Left renal cortex interstitium (tissue), 4 donors: ENCODE data around the gene ATP1B2. TPM values are rescaled to one million over a fixed set of nuclear protein-coding genes. Genes with fewer than 3 reads are reported as not detected.

Experiments
- DNase-seq, 4 donors: peaks; one replicate each; pipeline ENCODE4 v3.0.0-alpha.2; 2013; ENCODE audit warnings: low read depth in 4 of 4, low spot score in 2 of 4, missing footprints in 1 of 4
- polyA plus RNA-seq, 4 donors: library from polyadenylated mRNA; unstranded; fragments of 120-200 nt; gene quantifications; one replicate each; pipeline ENCODE4 v1.2.1, GENCODE V29; 2013; ENCODE audit not compliant: insufficient read length in 4 of 4

Gene ATP1B2
- polyA plus RNA-seq, 4 donors: 18.1 to 22.1 (median 21.1) TPM

- no peak for DNase-seq
Measured at GRCh38 chr17:7705269-7706255, 54.8 kb downstream of the ATP1B2 start.

DNA sequence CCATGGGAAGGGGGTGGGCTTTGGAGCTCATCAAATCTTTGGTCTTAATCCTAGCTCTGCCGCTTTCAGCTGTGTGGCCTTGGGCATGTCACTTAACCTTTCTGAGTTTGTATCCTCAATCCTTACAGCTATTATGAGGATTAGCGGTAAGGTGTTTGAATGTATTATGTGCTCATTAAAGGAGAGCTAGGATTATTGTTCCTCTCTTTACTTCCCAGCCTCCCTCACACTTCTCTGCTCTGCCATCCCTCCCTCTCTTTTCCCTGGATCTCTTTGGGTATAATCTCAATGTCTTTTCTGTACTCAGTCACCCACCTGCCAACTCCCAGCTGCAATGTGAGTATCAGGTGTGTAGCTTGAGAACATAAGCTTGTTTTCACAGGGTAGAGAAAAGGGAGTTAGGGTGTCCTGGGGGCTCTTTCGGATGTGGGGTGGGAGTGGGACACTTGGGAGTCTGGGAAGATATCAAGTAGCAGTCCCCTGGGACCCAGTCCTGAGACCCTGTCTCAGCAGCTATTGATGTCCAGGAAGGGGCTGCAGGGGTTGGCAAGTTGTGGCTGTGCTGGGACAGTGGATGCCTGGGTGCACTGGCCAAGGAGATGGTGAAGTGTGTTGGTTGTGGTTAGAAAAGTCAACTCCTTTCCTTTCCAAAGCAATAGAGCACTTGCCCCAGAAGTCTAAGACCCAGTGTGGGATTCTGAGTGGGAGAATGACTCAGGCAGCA lies 56.1 kb downstream of the ATP1B2 start:
- no peak for DNase-seq

Other genes with a start within 250 kb of the ATP1B2 start
- 100 to 1,000 TPM in 1 of 4 donors, 10 to 100 TPM in 3; 82.2 to 108 (median 90.2) TPM for gene TMEM256, start 246.8 kb upstream of the ATP1B2 start, polyA plus RNA-seq
- gene NLGN2, start 243.1 kb upstream of the ATP1B2 start, polyA plus RNA-seq: 10 to 100 TPM; 17.5 to 38.6 (median 30.2) TPM
- gene SPEM1, start 230.6 kb upstream of the ATP1B2 start, polyA plus RNA-seq: not detected
- gene SPEM2, start 225.3 kb upstream of the ATP1B2 start, polyA plus RNA-seq: under 1 TPM in 1 of 4 donors, not detected in 3; 0.06 TPM
- not detected for gene SPEM3, start 222.1 kb upstream of the ATP1B2 start, polyA plus RNA-seq
- 1 to 10 TPM; 3.7 to 5.7 (median 4.8) TPM for gene TMEM102, start 215.5 kb upstream of the ATP1B2 start, polyA plus RNA-seq
- 1 to 10 TPM; 6.1 to 6.9 (median 6.4) TPM for gene FGF11, start 211.4 kb upstream of the ATP1B2 start, polyA plus RNA-seq
- gene CHRNB1, start 205.9 kb upstream of the ATP1B2 start, polyA plus RNA-seq: 10 to 100 TPM; 10.3 to 10.8 (median 10.6) TPM
- gene ZBTB4, start 171.3 kb upstream of the ATP1B2 start, polyA plus RNA-seq: 10 to 100 TPM; 38.6 to 50.6 (median 44.2) TPM
- gene SLC35G6, start 169.5 kb upstream of the ATP1B2 start, polyA plus RNA-seq: under 1 TPM in 2 of 4 donors, not detected in 2; 0.46 to 0.72 TPM
- gene POLR2A, start 166.6 kb upstream of the ATP1B2 start, polyA plus RNA-seq: 100 to 1,000 TPM; 101 to 163 (median 116) TPM
- 10 to 100 TPM; 21.7 to 32.3 (median 28.3) TPM for gene TNFSF12, start 101.9 kb upstream of the ATP1B2 start, polyA plus RNA-seq
- gene TNFSF13, start 92.2 kb upstream of the ATP1B2 start, polyA plus RNA-seq: 10 to 100 TPM; 12.8 to 15.9 (median 14.5) TPM
- 10 to 100 TPM; 60.8 to 81.3 (median 74.9) TPM for gene SENP3, start 89.0 kb upstream of the ATP1B2 start, polyA plus RNA-seq
- 10 to 100 TPM; 33.6 to 64.0 (median 57.2) TPM for gene CD68, start 71.3 kb upstream of the ATP1B2 start, polyA plus RNA-seq
- gene MPDU1, start 67.1 kb upstream of the ATP1B2 start, polyA plus RNA-seq: 100 to 1,000 TPM; 102 to 125 (median 121) TPM
- gene SOX15, start 60.8 kb upstream of the ATP1B2 start, polyA plus RNA-seq: 1 to 10 TPM; 3.0 to 5.6 (median 4.0) TPM
- gene FXR2, start 36.0 kb upstream of the ATP1B2 start, polyA plus RNA-seq: 10 to 100 TPM; 46.3 to 56.5 (median 52.4) TPM
- 100 to 1,000 TPM; 127 to 157 (median 133) TPM for gene SAT2, start 23.1 kb upstream of the ATP1B2 start, polyA plus RNA-seq
- gene SHBG, start 20.8 kb upstream of the ATP1B2 start, polyA plus RNA-seq: 1 to 10 TPM; 3.0 to 5.1 (median 4.0) TPM
- 10 to 100 TPM; 63.1 to 78.2 (median 72.6) TPM for gene TP53, start 36.6 kb downstream of the ATP1B2 start, polyA plus RNA-seq
- 10 to 100 TPM; 11.1 to 17.6 (median 15.6) TPM for gene WRAP53, start 37.6 kb downstream of the ATP1B2 start, polyA plus RNA-seq
- gene EFNB3, start 54.3 kb downstream of the ATP1B2 start, polyA plus RNA-seq: 10 to 100 TPM; 22.3 to 25.6 (median 23.7) TPM
- gene DNAH2, start 66.8 kb downstream of the ATP1B2 start, polyA plus RNA-seq: under 1 TPM; 0.16 to 0.47 (median 0.34) TPM
- gene KDM6B, start 183.3 kb downstream of the ATP1B2 start, polyA plus RNA-seq: 10 to 100 TPM; 14.6 to 35.4 (median 26.1) TPM
- 10 to 100 TPM; 22.1 to 34.0 (median 28.5) TPM for gene TMEM88, start 204.1 kb downstream of the ATP1B2 start, polyA plus RNA-seq
- gene NAA38, start 206.6 kb downstream of the ATP1B2 start, polyA plus RNA-seq: 100 to 1,000 TPM in 2 of 4 donors, 10 to 100 TPM in 2; 68.9 to 144 (median 105) TPM
- gene CYB5D1, start 207.1 kb downstream of the ATP1B2 start, polyA plus RNA-seq: 10 to 100 TPM; 19.8 to 29.7 (median 25.3) TPM
- 100 to 1,000 TPM; 142 to 212 (median 180) TPM for gene CHD3, start 237.9 kb downstream of the ATP1B2 start, polyA plus RNA-seq